Measurements from ENCODE around the gene ORC3. TPM values are rescaled to one million over a fixed set of nuclear protein-coding genes. Genes with fewer than 3 reads are reported as not detected.

The ORC3 gene
- total and polyA plus RNA-seq, 2 donors (not counting 3 experiments of a cell fraction or from before 2014, with no cell fraction given): 9.2 to 17.9 TPM

- peaks cover 5% of the 10 kb centered on the region for H3K4me1 ChIP-seq (ENCODE audit: control insufficient read depth, extremely low read depth, insufficient read depth, low read length)
- H3K4me2 ChIP-seq (ENCODE audit: insufficient read depth, low read length): no peak overlapping the region
- TF ChIP-seq JUN (IDR thresholded peaks at IDR 0.05; ENCODE audit: borderline replicate concordance, insufficient read depth, insufficient read length, low read depth) (peak; percentile 20), MAX (IDR thresholded peaks at IDR 0.05; ENCODE audit: insufficient read depth, insufficient read length) (no peak), FOS (IDR thresholded peaks at IDR 0.05; ENCODE audit: borderline replicate concordance, insufficient read depth, low read length) (peak; percentile 76)
- H3K27ac ChIP-seq (ENCODE audit: insufficient read depth, low read depth, low read length): no peak overlapping the region
- H3K9ac ChIP-seq (replicated peaks; ENCODE audit: extremely low read depth, insufficient read depth, low read length): no peak overlapping the region
- no peak overlapping the region for H2AFZ ChIP-seq (ENCODE audit: low read depth, low read length)
- no peak overlapping the region for H3K4me3 ChIP-seq (replicated peaks in 1 of 3; ENCODE audit: insufficient read depth in 1 of 3, low read depth in 1 of 3, low read length in 3 of 3)
- intact Hi-C loops (cut with micrococcal nuclease) (no loop called here), dilution Hi-C loops (cut with MboI; ENCODE audit: extremely low pct_ligation_motif_present, low sequenced_read_pairs) (no loop called here)
- H3K9me3 ChIP-seq (replicated peaks; ENCODE audit: control insufficient read depth, insufficient read depth, low read length): no peaks in the 10 kb centered on the region
- ChIA-PET POLR2A (interaction anchor here (0.6 to 1.0 kb wide), 2 partner anchors 11 to 12 kb away, joined by 3 to 4 read pairs; partner anchors contain the start of gene AKIRIN2), CTCF (interaction anchor here (0.7 to 1.7 kb wide), 4 partner anchors 9 to 32 kb away, joined by 3 to 8 read pairs (median 4); partner anchors contain the start of gene AKIRIN2)
- DNase-seq (ENCODE audit: low read depth, low spot score) (peak; percentile 66), FAIRE-seq (peak; percentile 84)
- H3K27me3 ChIP-seq (ENCODE audit: control insufficient read depth in 2 of 2, insufficient read depth in 2 of 2, low read length in 2 of 2): no peaks in the 10 kb centered on the region
- no peaks in the 10 kb centered on the region for H4K20me1 ChIP-seq (replicated peaks; ENCODE audit: control insufficient read depth, extremely low read depth, insufficient read depth, low read length)
- BruUV-seq (replicated peaks): no TSS peak
- no peaks in the 10 kb centered on the region for H3K79me2 ChIP-seq (ENCODE audit: control insufficient read depth, insufficient read depth, low read length)
- H3K9me1 ChIP-seq (replicated peaks; ENCODE audit: control insufficient read depth, extremely low read depth, insufficient read depth, low read length): no peaks in the 10 kb centered on the region
- no peaks in the 10 kb centered on the region for H3K36me3 ChIP-seq (ENCODE audit: control insufficient read depth in 2 of 2, extremely low read depth in 1 of 2, insufficient read depth in 2 of 2, low read length in 2 of 2)
Observed at GRCh38 chr6:87714093-87714842, 124.3 kb downstream of the ORC3 start.

Other genes with a start within 250 kb of the ORC3 start
- gene C6orf163, start 245.3 kb upstream of the ORC3 start, total RNA-seq: 2.2 and 2.5 TPM in 2 replicates
- gene C6orf163, start 245.3 kb upstream of the ORC3 start, polyA plus RNA-seq: 0.16 and 0.29 TPM in 2 replicates
- 0.20 and 0.21 TPM in 2 replicates for gene CFAP206, start 182.2 kb upstream of the ORC3 start, total RNA-seq
- 0.05 and 0.15 TPM in 2 replicates for gene CFAP206, start 182.2 kb upstream of the ORC3 start, polyA plus RNA-seq
- 12.9 and 13.0 TPM in 2 replicates for gene SLC35A1, start 117.2 kb upstream of the ORC3 start, total RNA-seq
- gene SLC35A1, start 117.2 kb upstream of the ORC3 start, polyA plus RNA-seq: 12.4 and 13.9 TPM in 2 replicates
- 33.7 and 34.0 TPM in 2 replicates for gene RARS2, start 148 bp upstream of the ORC3 start, total RNA-seq
- 7.4 TPM in 2 replicates for gene RARS2, start 148 bp upstream of the ORC3 start, polyA plus RNA-seq
- 46.1 and 46.4 TPM in 2 replicates for gene AKIRIN2, start 112.1 kb downstream of the ORC3 start, total RNA-seq
- 15.9 and 19.0 TPM in 2 replicates for gene AKIRIN2, start 112.1 kb downstream of the ORC3 start, polyA plus RNA-seq